Heart left ventricle (tissue), 16 donors: ENCODE measurements around the gene C12orf43. TPM values are rescaled to one million over a fixed set of nuclear protein-coding genes. Genes with fewer than 3 reads are reported as not detected.

Source experiments
- ATAC-seq, 4 donors: fragments of 200-7000 bp; cut with Tn5 transposase; one replicate each; pipeline ENCODE4 v1.9.1; 2020 to 2022; ENCODE audit warnings: moderate library complexity in 4 of 4, mild to moderate bottlenecking in 3 of 4, moderate number of reproducible peaks in 1 of 4
- DNase-seq, 5 donors: peaks; one replicate each; pipeline ENCODE4 v3.0.0-alpha.2; 2020
- H3K27ac ChIP-seq, 12 donors: fragments of 200-600 bp; sonication (generic) in 4 of 12; one replicate each; pipeline versions ENCODE4 v1.5.0 to v1.8.0; 2016 to 2022; ENCODE audit warnings: mild to moderate bottlenecking in 2 of 12
- H3K27me3 ChIP-seq, 9 donors: fragments of 200-600 bp; sonication (generic) in 2 of 9; one replicate each; pipeline versions ENCODE4 v1.5.1 to v1.8.0; 2016 to 2022; ENCODE audit warnings: mild to moderate bottlenecking in 3 of 9
- H3K36me3 ChIP-seq, 9 donors: fragments of 200-600 bp; sonication (generic) in 2 of 9; one replicate each; pipeline versions ENCODE4 v1.5.0 to v1.8.0; 2018 to 2022; ENCODE audit warnings: mild to moderate bottlenecking in 2 of 9
- H3K4me1 ChIP-seq, 12 donors: fragments of 200-600 bp; sonication (generic) in 4 of 12; one replicate each; pipeline versions ENCODE4 v1.5.0 to v1.8.0; 2016 to 2022; ENCODE audit warnings: mild to moderate bottlenecking in 3 of 12
- H3K4me3 ChIP-seq, 12 donors: fragments of 200-600 bp; sonication (generic) in 4 of 12; one replicate each; pipeline versions ENCODE4 v1.5.0 to v1.8.0; 2017 to 2022; ENCODE audit warnings: mild to moderate bottlenecking in 9 of 12, moderate library complexity in 4 of 12
- H3K9me3 ChIP-seq, 12 donors: fragments of 200-600 bp; sonication (generic) in 4 of 12; one replicate each; pipeline versions ENCODE4 v1.5.0 to v1.8.0; 2016 to 2022; ENCODE audit warnings: mild to moderate bottlenecking in 1 of 12
- CTCF ChIP-seq, 12 donors: fragments of 200-600 bp; sonication (generic) in 4 of 12; IDR thresholded peaks; one replicate each; pipeline versions ENCODE4 v1.5.0 to v1.8.0; 2018 to 2022; ENCODE audit warnings: antibody characterized with exemption in 12 of 12, mild to moderate bottlenecking in 5 of 12
- POLR2A ChIP-seq, 2 donors: fragments of 450-650 bp; IDR thresholded peaks; one replicate each; pipeline ENCODE4 v1.6.1; 2017; ENCODE audit warnings: antibody characterized with exemption in 2 of 2, mild to moderate bottlenecking in 2 of 2, moderate library complexity in 2 of 2
- WGBS, 4 donors: extraction: QIAGEN DNeasy Blood & Tissue Kit in 2 of 4; methylation state at CpG; one replicate each; pipeline versions ENCODE4 v1.1.5 to v1.1.7; 2013 to 2018; 5-methylcytosine and 5-hydroxymethylcytosine counted together
- intact Hi-C, 10 donors: fragments of 100-400 bp; cut with DNase I; formaldehyde crosslinking; loops; one replicate each; pipeline versions ENCODE4 v1.11.1 to v1.14.2; 2022
- polyA plus RNA-seq, 2 donors: library from polyadenylated mRNA; stranded (reverse); fragments of 200-250 nt; gene quantifications; one replicate each; pipeline ENCODE4 v1.2.3, GENCODE V29; 2013
- total RNA-seq, 9 donors: library from RNA; depleted of rRNA in 2 of 9; stranded (reverse); fragments of >200 nt in 2 of 9; fragmentation: NEBNext Ultra II Directional in 3 of 9; extraction: Animal tissue kit (Norgen Biotek cat#: 25700) in 3 of 9; gene quantifications; one replicate each; pipeline versions ENCODE4 v1.1.0 to v1.2.4, GENCODE V29; 2016 to 2023
- donor health status: ischemic (EF 13 %, LVEDD 7.1; RV severe dilation, severe dysfunction).
- donor health status: healthy with polysubstance abuse.
- donor health status: DM: no; HTN: yes; CAD: no.
- donor health status: DM: no; HTN: no; CAD: no.
- donor health status: ischemic (EF 25% LVEDD 6.9; RV normal size, moderate dysfunction).
- donor health status: ischemic (EF 25% LVEDD 5.7; RV mildly dilated, moderate dysfunction).
- donor health status: healthy.
- donor health status: DM: yes; HTN: yes; CAD: no.
- donor health status: ischemic (EF 35%, LVEDD 5.7; RV mildly dilated, moderate dysfunction).
- donor health status: nonischemic (EF 11% LVEDD 7.7; RV severe dilation, severe dysfunction).
- donor health status: DM: yes; HTN: yes; CAD: no.
- donor health status: PGD.
- donor health status: ischemic (EF 29% LVEDD 5.4; RV normal size, mild dysfunction).
- donor health status: nonischemic (EF 23%, LVEDD 6.1; RV moderate dilation, normal function).

C12orf43 gene
- total and polyA plus RNA-seq, 11 donors: 5.9 to 16.3 (median 9.2) TPM

- WGBS, 4 donors: 84 to 90% (median 87%) methylated on average over 26 to 40 of the region's 40 CpGs
- DNase-seq (no peak), ATAC-seq (no peak)
- Histone ChIP-seq H3K4me1 (no peaks in the 10 kb centered on the region), H3K9me3 (no peaks in the 10 kb centered on the region), H3K27ac (peak within 1 kb of the TSS in 1 of 12 donors; percentile 49), H3K36me3 (no peaks in the 10 kb centered on the region), H3K27me3 (no peaks in the 10 kb centered on the region), H3K4me3 (no peak within 1 kb of the TSS)
- intact Hi-C loops: loop anchor here in 5 of 10 donors (5.0 to 10.0 kb wide), 5 partner anchors 124 to 331 kb away; partner anchors contain the start of gene UNC119B (in 2 of the 5)
- TF ChIP-seq POLR2A (IDR thresholded peaks at IDR 0.05) (no peak), CTCF (IDR thresholded peaks at IDR 0.05) (no peak)
Observed at GRCh38 chr12:120978296-120979219, 37.7 kb downstream of the C12orf43 start, which contains the start of gene HNF1A. Gene HNF1A (plus strand): TSS chr12:120978543. CDS start chr12:120978769, 226 bp downstream.

- Histone ChIP-seq H3K27me3 (no peaks in the 10 kb centered on the region), H3K36me3 (no peaks in the 10 kb centered on the region), H3K4me1 (no peaks in the 10 kb centered on the region), H3K27ac (peak overlapping the region in 1 of 12 donors; percentile 49), H3K4me3 (no peak overlapping the region), H3K9me3 (no peaks in the 10 kb centered on the region)
- intact Hi-C loops: loop anchor here in 5 of 10 donors (5.0 to 10.0 kb wide), 5 partner anchors 123 to 330 kb away; partner anchors contain the start of gene UNC119B (in 2 of the 5)
- 87 to 91% (median 89%) methylated on average over 14 of the region's 14 CpGs for WGBS, 4 donors
- no peak for DNase-seq
- ATAC-seq: no peak
- TF ChIP-seq CTCF (IDR thresholded peaks at IDR 0.05) (no peak), POLR2A (IDR thresholded peaks at IDR 0.05) (no peak)
Observed at GRCh38 chr12:120977531-120978295, 38.6 kb downstream of the C12orf43 start.

- DNase-seq: no peak
Observed at GRCh38 chr12:120972870-120973543, 43.3 kb downstream of the C12orf43 start.

More at GRCh38 chr12:120972870-120973543, 43.3 kb downstream of the C12orf43 start:
- no peak overlapping the region for H3K27ac ChIP-seq
- no peak overlapping the region for H3K4me3 ChIP-seq
- WGBS, 4 donors: 44 to 58% (median 55%) methylated on average over 10 of the region's 10 CpGs
- H3K9me3 ChIP-seq: no peaks in the 10 kb centered on the region
- ATAC-seq: no peak
- no peaks in the 10 kb centered on the region for H3K27me3 ChIP-seq
- no peaks in the 10 kb centered on the region for H3K4me1 ChIP-seq
- intact Hi-C loops: loop anchor here in 9 of 10 donors (2.0 to 10.0 kb wide), 9 partner anchors 116 to 391 kb away; partner anchors contain the start of genes POP5 (in 2 of the 9), UNC119B (in 2 of the 9) and ACADS (in 1 of the 9)
- H3K36me3 ChIP-seq: no peaks in the 10 kb centered on the region
- TF ChIP-seq POLR2A (IDR thresholded peaks at IDR 0.05) (no peak), CTCF (IDR thresholded peaks at IDR 0.05) (no peak)
